ENCODE measurements around the gene RGS6. TPM values are rescaled to one million over a fixed set of nuclear protein-coding genes. Genes with fewer than 3 reads are reported as not detected.

The RGS6 gene
- total RNA-seq, 2 donors from 2014 or later, result 0.08 TPM; not detected in 1

DNA sequence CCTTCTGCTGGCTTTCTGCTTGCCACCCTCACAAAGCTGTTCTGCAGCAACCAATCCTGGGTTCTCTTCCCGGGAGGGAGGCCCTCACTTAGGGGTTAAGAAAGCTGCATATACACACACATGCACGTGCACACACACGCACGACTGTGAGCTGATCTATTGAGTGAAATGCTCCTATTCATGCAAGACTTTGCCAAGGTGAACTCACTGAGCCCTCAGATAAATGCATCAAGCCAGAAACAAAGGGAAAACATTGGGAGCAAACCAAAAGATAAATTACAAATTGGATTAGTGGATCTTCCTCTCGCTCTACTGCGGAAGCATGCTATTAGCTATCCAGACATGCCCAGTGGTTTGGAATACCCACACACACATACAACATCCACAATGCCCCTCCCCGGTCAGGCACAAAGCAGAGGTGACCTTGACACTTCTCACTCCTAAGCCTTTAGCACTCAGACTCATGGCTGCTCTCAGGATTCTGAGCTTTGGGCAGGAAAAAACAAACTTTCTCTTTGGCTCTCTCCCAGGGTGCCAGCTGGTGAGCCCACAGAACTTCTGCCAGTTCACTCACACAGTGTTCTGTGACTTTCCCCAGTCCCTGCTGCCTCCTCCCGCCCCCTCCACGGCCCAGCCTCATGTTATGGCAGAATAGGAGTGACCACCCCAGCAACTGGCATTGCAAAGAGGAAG lies 641.6 kb downstream of the RGS6 start:
- no peak overlapping the region for H3K4me3 Mint-ChIP-seq
- H3K4me1 Mint-ChIP-seq (ENCODE audit: low read depth in 2 of 2), result peaks cover 9 to 12% of the 10 kb centered on the region in 2 donors
- peaks cover 45 to 55% of the 10 kb centered on the region in 2 donors for H3K27me3 Mint-ChIP-seq
- DNase-seq (ENCODE audit: low spot score) (no peak), ATAC-seq (no peak)
- H3K9me3 Mint-ChIP-seq, result no peaks in the 10 kb centered on the region
- no peak overlapping the region for H3K27ac Mint-ChIP-seq
- no peaks in the 10 kb centered on the region for H3K36me3 Mint-ChIP-seq

DNA sequence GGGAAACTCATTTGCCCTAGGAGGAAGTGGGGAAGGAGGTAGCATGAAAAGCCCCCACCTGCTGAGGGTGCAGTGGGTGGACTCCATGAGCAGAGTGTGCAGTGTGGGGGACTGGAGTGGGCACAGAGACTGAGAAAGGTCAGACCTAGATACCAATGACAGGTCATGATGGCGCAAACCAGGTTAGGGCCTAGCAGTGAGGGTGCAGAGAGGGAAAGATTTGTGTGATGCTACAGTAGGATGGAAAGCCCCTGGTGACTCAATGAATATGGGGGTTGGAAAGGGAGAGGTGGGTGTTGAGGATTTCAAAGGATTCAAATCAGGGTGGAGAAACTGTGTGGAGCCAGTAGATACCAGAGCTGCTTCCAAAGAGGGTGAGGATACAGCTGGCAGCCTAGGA lies 642.5 kb downstream of the RGS6 start:
- no peaks in the 10 kb centered on the region for H3K9me3 Mint-ChIP-seq
- ATAC-seq (no peak), DNase-seq (ENCODE audit: low spot score) (no peak)
- H3K4me1 Mint-ChIP-seq (ENCODE audit: low read depth in 2 of 2), result peaks cover 9 to 12% of the 10 kb centered on the region in 2 donors
- H3K27ac Mint-ChIP-seq, result peak overlapping the region; percentile 24 to 42
- H3K36me3 Mint-ChIP-seq, result no peaks in the 10 kb centered on the region
- H3K27me3 Mint-ChIP-seq, result peaks cover 53 to 61% of the 10 kb centered on the region in 2 donors
- H3K4me3 Mint-ChIP-seq, result no peak overlapping the region

DNA sequence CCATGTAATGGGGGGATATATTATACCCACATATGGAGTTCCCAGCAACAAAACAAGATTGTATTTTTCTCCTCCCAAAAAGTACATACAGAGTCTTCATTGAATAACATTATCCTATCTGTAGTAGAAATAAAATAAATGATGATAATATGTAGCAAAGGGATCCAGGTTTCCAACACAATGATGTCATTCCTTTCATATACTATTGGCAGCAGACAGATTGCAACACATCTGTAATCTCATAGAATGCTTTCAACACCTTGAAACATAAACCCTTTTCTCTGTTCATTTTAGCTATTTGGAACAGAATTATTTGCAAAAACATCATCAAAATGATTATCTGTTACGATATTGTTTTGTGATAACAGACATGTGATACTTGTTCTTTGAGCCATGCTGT lies 644.0 kb downstream of the RGS6 start:
- Mint-ChIP-seq H3K27me3 (peaks cover 57 to 58% of the 10 kb centered on the region in 2 donors), H3K36me3 (no peaks in the 10 kb centered on the region), H3K9me3 (no peaks in the 10 kb centered on the region), H3K4me3 (no peak overlapping the region), H3K27ac (no peak overlapping the region), H3K4me1 (ENCODE audit: low read depth in 2 of 2) (peaks cover 11 to 13% of the 10 kb centered on the region in 2 donors)
- ATAC-seq (no peak), DNase-seq (ENCODE audit: low spot score) (no peak)

DNA sequence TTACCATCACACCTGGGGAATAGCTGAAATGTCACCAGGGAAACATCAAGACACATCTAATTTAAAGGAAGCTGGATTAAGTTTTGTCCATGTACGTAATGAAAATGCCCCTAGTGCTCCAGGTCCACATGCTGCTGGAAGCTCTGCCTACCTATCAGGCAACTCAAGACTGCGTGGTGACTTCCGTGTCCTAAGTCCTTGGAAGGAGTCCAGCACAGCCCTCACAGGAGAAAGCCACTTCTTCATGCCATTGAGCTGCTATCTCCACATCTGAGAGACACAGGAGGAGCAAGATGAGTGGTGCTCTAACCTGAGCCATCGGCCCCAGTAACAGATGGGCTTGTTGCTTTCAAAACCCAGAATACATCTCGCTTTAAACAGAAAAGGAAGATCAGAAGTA lies 645.3 kb downstream of the RGS6 start:
- Mint-ChIP-seq H3K9me3 (no peaks in the 10 kb centered on the region), H3K4me1 (ENCODE audit: low read depth in 2 of 2) (peaks cover 18 to 22% of the 10 kb centered on the region in 2 donors), H3K36me3 (no peaks in the 10 kb centered on the region), H3K4me3 (no peak overlapping the region), H3K27me3 (peaks cover 56 to 58% of the 10 kb centered on the region in 2 donors), H3K27ac (no peak overlapping the region)
- no peak for ATAC-seq
- DNase-seq (ENCODE audit: low spot score), result no peak

DNA sequence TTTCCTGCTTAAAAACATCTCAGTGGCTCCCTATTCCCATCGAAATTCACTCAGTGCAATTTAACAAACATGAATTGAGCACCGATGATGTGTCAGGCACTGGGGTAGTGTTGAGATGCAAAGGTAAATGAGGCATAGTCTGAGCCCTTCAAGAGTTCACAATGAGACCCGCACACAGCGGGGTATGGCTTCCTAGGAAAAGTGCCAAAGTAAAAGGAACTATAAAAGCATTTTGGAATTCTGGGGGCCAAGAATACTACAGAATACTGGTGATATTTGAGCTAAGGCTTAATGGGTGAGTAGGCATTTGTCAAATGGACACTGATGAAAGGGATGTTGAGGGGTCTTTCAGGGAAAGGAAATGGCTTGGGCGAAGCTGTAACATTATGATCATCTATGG lies 646.3 kb downstream of the RGS6 start:
- Mint-ChIP-seq H3K4me3 (no peak overlapping the region), H3K27ac (peak overlapping the region in 1 of 2 donors; percentile 3), H3K4me1 (ENCODE audit: low read depth in 2 of 2) (peaks cover 22 to 32% of the 10 kb centered on the region in 2 donors), H3K9me3 (no peaks in the 10 kb centered on the region), H3K36me3 (no peaks in the 10 kb centered on the region), H3K27me3 (peaks cover 51 to 53% of the 10 kb centered on the region in 2 donors)
- no peak for ATAC-seq
- no peak for DNase-seq (ENCODE audit: low spot score)

DNA sequence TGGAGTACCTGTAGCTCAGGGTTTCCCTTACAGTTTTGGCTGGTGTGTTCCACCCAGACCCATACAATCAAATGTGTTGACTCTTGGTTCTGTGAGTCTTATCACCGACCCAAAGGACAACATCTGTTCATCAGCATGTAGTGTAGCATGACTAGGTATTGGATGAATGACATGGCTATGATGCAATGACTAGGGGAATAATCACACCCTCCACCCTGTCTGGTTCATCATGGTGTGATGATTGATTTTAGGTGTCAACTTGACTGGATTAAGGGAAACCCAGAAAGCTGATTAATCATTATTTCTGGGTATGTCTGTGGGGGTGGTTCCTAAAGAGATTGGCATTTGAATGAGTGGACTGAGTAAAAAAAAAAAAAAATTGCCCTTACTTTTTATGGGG lies 650.4 kb downstream of the RGS6 start:
- H3K27me3 Mint-ChIP-seq, result peaks cover 53 to 74% of the 10 kb centered on the region in 2 donors
- H3K27ac Mint-ChIP-seq, result peak overlapping the region in 1 of 2 donors; percentile 32
- peaks cover 25% of the 10 kb centered on the region for H3K36me3 Mint-ChIP-seq
- DNase-seq (ENCODE audit: low spot score) (no peak), ATAC-seq (peak; percentile 85 to 88)
- H3K4me1 Mint-ChIP-seq (ENCODE audit: low read depth in 2 of 2), result peaks cover 17 to 33% of the 10 kb centered on the region in 2 donors
- H3K9me3 Mint-ChIP-seq, result no peaks in the 10 kb centered on the region
- peak overlapping the region; percentile 25 for H3K4me3 Mint-ChIP-seq

DNA sequence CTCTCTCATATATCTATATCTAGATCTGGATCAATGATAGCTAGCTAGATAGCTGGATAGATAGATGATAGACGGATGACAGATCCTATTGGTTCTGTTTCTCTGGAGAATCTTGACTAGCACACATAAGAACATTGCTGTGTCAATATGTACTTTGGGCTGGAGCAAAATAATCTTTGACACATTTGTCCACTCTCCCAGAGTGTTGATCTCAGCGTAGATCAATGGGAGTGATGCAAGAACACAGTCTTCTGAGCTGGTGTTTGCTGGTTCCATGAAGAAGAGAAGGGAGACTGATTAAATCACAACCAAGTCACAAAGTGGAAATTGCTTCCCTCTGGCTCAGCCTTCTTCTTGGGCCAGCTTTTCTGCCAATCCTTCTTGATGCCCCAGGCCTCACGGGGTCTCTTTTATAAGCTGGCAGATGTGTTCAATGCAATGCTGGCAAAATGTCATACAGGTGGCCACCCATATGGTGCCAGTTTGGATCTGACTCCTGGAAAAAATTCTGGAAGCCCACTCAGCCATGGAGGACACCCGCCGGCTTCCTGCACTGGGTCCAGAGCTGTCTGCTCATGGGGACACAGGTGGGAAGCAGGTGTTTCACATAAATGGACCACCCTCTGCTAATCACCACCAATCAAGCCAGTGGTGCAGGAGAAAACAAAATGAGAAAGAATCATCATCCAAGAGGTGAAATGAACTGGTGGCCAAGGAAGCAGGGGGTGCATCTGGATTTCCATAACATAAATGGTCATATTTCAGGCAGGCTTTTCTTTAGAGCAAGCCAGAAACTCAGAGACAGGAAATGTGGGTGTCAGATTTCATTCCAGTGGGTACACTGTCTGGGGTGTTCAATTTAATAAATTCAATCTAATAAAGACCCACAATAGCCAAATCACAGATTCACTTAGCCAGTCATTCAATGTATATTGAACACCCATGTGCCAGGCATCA lies 651.4 kb downstream of the RGS6 start:
- ATAC-seq (no peak), DNase-seq (ENCODE audit: low spot score) (no peak)
- Mint-ChIP-seq H3K9me3 (no peaks in the 10 kb centered on the region), H3K36me3 (peaks cover 25% of the 10 kb centered on the region), H3K27me3 (peaks cover 53 to 72% of the 10 kb centered on the region in 2 donors), H3K4me3 (no peak overlapping the region), H3K4me1 (ENCODE audit: low read depth in 2 of 2) (peaks cover 15 to 33% of the 10 kb centered on the region in 2 donors), H3K27ac (peak overlapping the region in 1 of 2 donors; percentile 32)

DNA sequence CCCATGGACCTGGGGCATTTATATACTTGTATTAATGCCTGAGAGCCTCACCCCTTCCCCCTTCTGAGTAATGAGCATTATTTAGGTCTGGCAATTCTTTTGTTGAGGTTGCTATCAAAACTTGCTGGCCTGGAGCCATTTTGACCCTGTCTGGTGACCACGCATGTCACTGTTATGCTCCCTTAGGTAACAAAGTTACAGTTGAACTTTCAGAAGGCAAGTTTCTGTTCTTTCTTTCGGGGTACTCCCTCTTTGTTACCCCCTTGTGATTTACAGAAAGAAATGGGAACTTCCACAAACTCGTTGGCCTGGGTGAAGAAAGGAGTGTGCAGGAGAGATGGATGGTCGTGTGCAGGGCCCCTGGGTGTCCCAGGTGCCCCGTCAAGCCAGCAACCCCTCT lies 656.3 kb downstream of the RGS6 start:
- Mint-ChIP-seq H3K36me3 (peaks cover 31% of the 10 kb centered on the region), H3K27ac (no peak overlapping the region), H3K4me1 (ENCODE audit: low read depth in 2 of 2) (peaks cover 30 to 40% of the 10 kb centered on the region in 2 donors), H3K27me3 (peaks cover 60 to 82% of the 10 kb centered on the region in 2 donors), H3K9me3 (no peaks in the 10 kb centered on the region), H3K4me3 (no peak overlapping the region)
- no peak for ATAC-seq
- DNase-seq (ENCODE audit: low spot score), result no peak

DNA sequence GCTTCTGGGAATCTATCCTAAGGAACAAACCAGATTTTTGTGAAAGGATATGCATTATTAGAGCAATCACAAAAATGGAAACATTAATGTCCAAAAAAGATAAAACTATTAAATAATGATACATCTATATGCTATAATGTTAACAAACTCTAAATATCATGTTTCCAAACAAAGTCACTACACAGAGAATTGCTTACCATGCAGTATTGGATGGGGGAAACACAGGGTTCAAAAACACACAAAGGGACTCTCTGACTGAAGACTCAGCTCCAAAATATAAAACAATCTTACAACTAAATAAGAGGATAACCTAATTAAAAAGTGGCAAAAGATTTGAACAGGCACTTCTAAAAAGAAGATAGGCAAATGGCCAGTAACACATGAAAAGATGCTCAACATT lies 657.4 kb downstream of the RGS6 start:
- Mint-ChIP-seq H3K4me1 (ENCODE audit: low read depth in 2 of 2) (peaks cover 35 to 41% of the 10 kb centered on the region in 2 donors), H3K27ac (peak overlapping the region in 1 of 2 donors; percentile 22), H3K27me3 (peaks cover 53 to 78% of the 10 kb centered on the region in 2 donors), H3K36me3 (peaks cover 24% of the 10 kb centered on the region), H3K9me3 (no peaks in the 10 kb centered on the region), H3K4me3 (peak overlapping the region; percentile 43)
- ATAC-seq, result no peak
- DNase-seq (ENCODE audit: low spot score), result no peak

DNA sequence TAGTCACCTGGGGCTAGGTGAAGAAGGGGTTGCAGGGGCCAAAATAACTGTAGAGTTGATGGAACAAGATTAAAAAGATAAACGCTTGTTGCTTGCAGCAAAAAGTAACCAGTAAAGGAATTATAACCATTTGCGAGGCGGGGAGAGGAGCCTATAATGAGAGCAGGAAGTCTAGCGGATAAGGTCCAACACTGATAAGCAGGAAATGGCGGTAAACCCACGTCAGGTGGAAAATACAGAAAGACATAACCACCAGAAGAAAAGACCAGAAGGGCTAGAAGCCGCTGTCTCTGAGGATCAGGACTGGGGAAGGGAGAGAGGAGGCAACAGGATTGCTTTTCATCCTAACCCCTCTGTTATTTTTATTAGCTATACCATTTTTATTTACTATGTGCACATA lies 658.3 kb downstream of the RGS6 start:
- H3K27ac Mint-ChIP-seq, result peak overlapping the region in 1 of 2 donors; percentile 22
- ATAC-seq, result no peak
- H3K27me3 Mint-ChIP-seq, result peaks cover 47 to 68% of the 10 kb centered on the region in 2 donors
- H3K4me1 Mint-ChIP-seq (ENCODE audit: low read depth in 2 of 2), result peaks cover 43 to 49% of the 10 kb centered on the region in 2 donors
- peaks cover 17% of the 10 kb centered on the region for H3K36me3 Mint-ChIP-seq
- no peaks in the 10 kb centered on the region for H3K9me3 Mint-ChIP-seq
- H3K4me3 Mint-ChIP-seq, result peak overlapping the region; percentile 43
- peak; percentile 66 for DNase-seq (ENCODE audit: low spot score)

DNA sequence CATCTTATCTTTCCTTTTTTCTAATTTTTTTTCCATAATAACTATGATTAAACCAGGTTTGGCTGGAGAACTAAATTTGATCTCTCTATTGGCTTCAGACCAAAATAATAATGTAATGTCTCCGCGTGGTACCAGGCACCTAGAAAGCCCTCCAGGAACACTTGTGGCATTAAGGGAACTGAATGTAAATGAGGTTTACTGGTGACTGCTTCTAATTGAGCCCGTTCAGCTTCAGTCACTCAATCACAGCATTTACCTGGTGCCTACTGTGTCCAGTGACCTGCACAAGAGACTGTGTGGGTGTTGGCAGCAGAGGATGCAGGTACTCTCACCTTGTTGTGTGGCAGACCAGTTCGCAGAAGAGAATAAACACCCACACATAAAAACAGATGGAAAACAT lies 659.2 kb downstream of the RGS6 start:
- H3K4me3 Mint-ChIP-seq, result peak overlapping the region; percentile 39
- H3K36me3 Mint-ChIP-seq, result peaks cover 9% of the 10 kb centered on the region
- H3K4me1 Mint-ChIP-seq (ENCODE audit: low read depth in 2 of 2), result peaks cover 48 to 57% of the 10 kb centered on the region in 2 donors
- H3K9me3 Mint-ChIP-seq, result no peaks in the 10 kb centered on the region
- H3K27ac Mint-ChIP-seq, result peak overlapping the region in 1 of 2 donors; percentile 65
- peaks cover 46 to 67% of the 10 kb centered on the region in 2 donors for H3K27me3 Mint-ChIP-seq
- ATAC-seq, result no peak
- DNase-seq (ENCODE audit: low spot score), result no peak

DNA sequence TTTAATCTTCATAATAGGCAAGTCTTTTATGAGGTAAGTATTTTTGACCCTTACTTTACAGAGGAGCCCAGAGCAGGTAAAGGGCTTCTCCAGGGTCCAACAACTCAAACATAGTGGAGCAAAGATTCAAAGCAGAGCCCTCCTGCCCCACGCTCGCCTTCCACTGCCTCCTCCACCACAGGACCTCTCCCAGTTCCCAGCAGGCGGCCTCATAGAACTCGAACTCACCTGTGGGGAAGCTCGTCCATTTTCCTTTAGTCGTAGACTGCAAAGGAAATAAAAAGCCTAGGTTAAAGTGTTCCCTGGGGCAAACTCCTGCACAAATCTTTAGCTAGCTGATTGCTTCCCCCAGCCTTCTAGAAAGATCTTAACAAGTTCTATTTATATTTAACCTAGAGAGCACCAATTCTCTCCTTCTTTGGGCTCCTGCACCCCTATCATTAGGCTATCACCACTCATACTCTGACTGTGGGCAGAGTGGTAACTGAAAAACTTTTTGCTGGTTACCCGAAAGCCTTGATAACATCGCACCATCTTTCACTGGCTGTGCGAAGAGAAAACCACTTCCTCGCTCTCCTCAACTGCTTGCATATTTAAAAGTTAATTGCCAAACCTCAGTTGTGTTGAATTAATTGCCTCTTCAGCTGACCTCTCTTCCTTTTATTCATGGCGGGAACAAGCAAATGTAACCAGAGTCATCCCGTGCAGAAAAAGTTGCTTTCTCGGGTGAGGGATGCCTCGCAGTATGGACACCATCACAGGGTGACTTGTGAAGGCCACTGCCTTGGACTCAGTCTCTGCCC lies 662.1 kb downstream of the RGS6 start:
- Mint-ChIP-seq H3K36me3 (peaks cover 6% of the 10 kb centered on the region), H3K27ac (peak overlapping the region; percentile 30 to 78), H3K4me1 (ENCODE audit: low read depth in 2 of 2) (peaks cover 50 to 59% of the 10 kb centered on the region in 2 donors), H3K9me3 (no peaks in the 10 kb centered on the region), H3K4me3 (peak overlapping the region; percentile 80), H3K27me3 (peaks cover 34 to 45% of the 10 kb centered on the region in 2 donors)
- ATAC-seq (peak; percentile 95 to 97), DNase-seq (ENCODE audit: low spot score) (peak; percentile 74)

Data from natural killer cell treated with Interleukin-12 subunit alpha and Interleukin-12 subunit beta and Interleukin-15 and Interleukin-18, amount 100 ng/mL, for 72 hours (primary cell).